K562 (cell line): Measurements from ENCODE around the gene MAPT. TPM values are rescaled to one million over a fixed set of nuclear protein-coding genes. Genes with fewer than 3 reads are reported as not detected.
A peak's percentile ranks its signal among the peaks of the same experiment; 100 is the strongest.

Experiments used
- FOXA3 ChIP-seq, 2 experiments: fragments of 450-650 bp in 1 of 2; sonication (generic) in 1 of 2; formaldehyde crosslinking; IDR thresholded peaks in 1 of 2; conservative IDR thresholded peaks in 1 of 2; 2 replicates each; pipeline versions ENCODE4 v1.4.0 to v1.8.0; 2020 to 2022; ENCODE audit warnings: mild to moderate bottlenecking in 2 of 2, missing genetic modification reagents in 1 of 2
- GATAD2A ChIP-seq: fragments of 450-650 bp; IDR thresholded peaks from 2 replicates; pipeline ENCODE4 v1.6.1; 2017
- MITF ChIP-seq: IDR thresholded peaks from 2 replicates; pipeline ENCODE4 v1.6.1; 2014; ENCODE audit warnings: antibody characterized with exemption
- MYBL2 ChIP-seq, 2 experiments: fragments of 450-650 bp in 1 of 2; sonication (generic) in 1 of 2; formaldehyde crosslinking in 1 of 2; IDR thresholded peaks; 2 replicates each; pipeline versions ENCODE4 v1.6.1 to v1.8.1; 2017 to 2022; ENCODE audit warnings: borderline replicate concordance in 1 of 2, inconsistent platforms in 1 of 2, low read depth in 1 of 2, mild to moderate bottlenecking in 1 of 2, missing genetic modification reagents in 1 of 2, moderate library complexity in 1 of 2
- RBM25 ChIP-seq: fragments of 200-400 bp; formaldehyde crosslinking; IDR thresholded peaks from 2 replicates; pipeline ENCODE4 v1.6.1; 2018; ENCODE audit warnings: low read length, low read depth, moderate library complexity; ENCODE audit not compliant: severe bottlenecking
- TBL1XR1 ChIP-seq, 2 experiments: IDR thresholded peaks; 2 replicates each; pipeline ENCODE4 v1.6.1; 2012; ENCODE audit warnings: improper control_type of control experiment in 2 of 2, low read length in 2 of 2, mild to moderate bottlenecking in 1 of 2
- ZBTB5 ChIP-seq: fragments of 450-650 bp; IDR thresholded peaks from 2 replicates; pipeline ENCODE4 v1.6.1; 2017; ENCODE audit warnings: antibody characterized with exemption
- ZBTB9 ChIP-seq: fragments of 450-650 bp; formaldehyde crosslinking; IDR thresholded peaks from 2 replicates; pipeline ENCODE4 v1.4.0; 2020; ENCODE audit warnings: mild to moderate bottlenecking, moderate library complexity
- ZFP36 ChIP-seq: fragments of 150-350 bp; IDR thresholded peaks from 2 replicates; pipeline ENCODE4 v1.6.1; 2018; ENCODE audit warnings: low read length, low read depth; ENCODE audit not compliant: partially characterized antibody
- polyA plus RNA-seq, 8 experiments: library from polyadenylated mRNA; depleted of rRNA in 4 of 8; stranded (reverse) in 5 of 8; unstranded in 3 of 8; fragments of >200 nt; fragmentation: Nextera tagmentation in 2 of 8; fragmentation: Illumina TruSeq in 1 of 8; extraction: Ambion mirVana in 2 of 8; extraction: Trizol in 1 of 8; gene quantifications; 2 replicates each; pipeline versions ENCODE4 v1.2.1 to v1.2.3, GENCODE V29; 2011 to 2014; ENCODE audit warnings: inconsistent platforms in 1 of 8, missing spikeins in 1 of 8
- total RNA-seq, 7 experiments: library from RNA; depleted of rRNA in 6 of 7; stranded (reverse); fragments of >200 nt in 6 of 7; fragmentation: Illumina TruSeq in 2 of 7; extraction: Trizol in 2 of 7; gene quantifications; 2 replicates each; pipeline versions ENCODE4 v1.2.1 to v1.2.3, GENCODE V29; 2011 to 2021; ENCODE audit warnings: low replicate concordance in 1 of 7

MAPT gene
- total and polyA plus RNA-seq, 9 of the 15 experiments (the other 6 are each of a cell fraction or from before 2014, with no cell fraction given) = 0.04 to 1.1 (median 0.36) TPM

- TF ChIP-seq MYBL2 (IDR thresholded peaks at IDR 0.05; ENCODE audit: low read depth) (no peak), MYBL2 (CRISPR knock-in tag; IDR thresholded peaks at IDR 0.05; ENCODE audit: borderline replicate concordance) (no peak), GATAD2A (no peak), ZBTB5 (no peak), FOXA3 (CRISPR knock-in tag; conservative IDR thresholded peaks at IDR 0.05 in 1 of 2, IDR thresholded peaks at IDR 0.05 in 1 of 2) (no peak), ZBTB9 (CRISPR knock-in tag) (no peak), ZFP36 (peak; percentile 63), MITF (no peak), RBM25 (peak; percentile 44), TBL1XR1 (IDR thresholded peaks at IDR 0.05; ENCODE audit: low read length in 2 of 2) (no peak)
Measured at GRCh38 chr17:45995627-45996270, 101.4 kb downstream of the MAPT start (continued).
